Stimulated activated CD4-positive, alpha-beta T cell treated with anti-CD3 and anti-CD28 coated beads, TNF-alpha, amount 100 ng/mL, for 24 hours (primary cell): Measurements from ENCODE around the gene PLPP2.

Source experiments
- DNase-seq, 3 experiments: peaks; one replicate each; pipeline ENCODE4 v3.0.0-alpha.2; 2020; ENCODE audit warnings: low read depth in 3 of 3

Gene PLPP2

GRCh38 chr19:315811-316210 is 24.6 kb upstream of the PLPP2 start:
- no peak for DNase-seq

- DNase-seq = no peak
These were observed 23.0 kb upstream of the PLPP2 start for GRCh38 chr19:313988-314815.

- no peak for DNase-seq
These were observed 22.2 kb upstream of the PLPP2 start for GRCh38 chr19:313169-313987.

- DNase-seq = no peak
These were observed 20.6 kb upstream of the PLPP2 start for GRCh38 chr19:311813-312261.

- DNase-seq = no peak
These were observed 19.7 kb upstream of the PLPP2 start for GRCh38 chr19:310781-311496.

GRCh38 chr19:310141-310651 is 19.0 kb upstream of the PLPP2 start:
- DNase-seq = no peak

GRCh38 chr19:309206-309565 is 18.0 kb upstream of the PLPP2 start:
- no peak for DNase-seq

GRCh38 chr19:308471-309205 is 17.4 kb upstream of the PLPP2 start:
- no peak for DNase-seq

- no peak for DNase-seq
These were observed 16.7 kb upstream of the PLPP2 start for GRCh38 chr19:307793-308420.

- DNase-seq = no peak
These were observed 15.9 kb upstream of the PLPP2 start for GRCh38 chr19:307111-307531.

GRCh38 chr19:306151-306900 is 15.1 kb upstream of the PLPP2 start:
- no peak for DNase-seq

- no peak for DNase-seq
These were observed 14.3 kb upstream of the PLPP2 start for GRCh38 chr19:305240-306150.

- DNase-seq = no peak
These were observed 5.4 kb upstream of the PLPP2 start for GRCh38 chr19:296476-297225.

GRCh38 chr19:295687-296370 is 4.6 kb upstream of the PLPP2 start:
- DNase-seq = no peak

- DNase-seq = peak in 2 of 3 experiments; percentile 17 to 42
These were observed 3.9 kb upstream of the PLPP2 start for GRCh38 chr19:294946-295686.

- no peak for DNase-seq
These were observed 3.2 kb upstream of the PLPP2 start for GRCh38 chr19:294341-294945.
